NCI-H2029 (cell line): ENCODE results near the gene FASTKD3.

Source experiments
- DNase-seq: peaks from one replicate; lab custom pipeline; 2025; lab: John Stamatoyannopoulos, UW

FASTKD3 gene

DNA sequence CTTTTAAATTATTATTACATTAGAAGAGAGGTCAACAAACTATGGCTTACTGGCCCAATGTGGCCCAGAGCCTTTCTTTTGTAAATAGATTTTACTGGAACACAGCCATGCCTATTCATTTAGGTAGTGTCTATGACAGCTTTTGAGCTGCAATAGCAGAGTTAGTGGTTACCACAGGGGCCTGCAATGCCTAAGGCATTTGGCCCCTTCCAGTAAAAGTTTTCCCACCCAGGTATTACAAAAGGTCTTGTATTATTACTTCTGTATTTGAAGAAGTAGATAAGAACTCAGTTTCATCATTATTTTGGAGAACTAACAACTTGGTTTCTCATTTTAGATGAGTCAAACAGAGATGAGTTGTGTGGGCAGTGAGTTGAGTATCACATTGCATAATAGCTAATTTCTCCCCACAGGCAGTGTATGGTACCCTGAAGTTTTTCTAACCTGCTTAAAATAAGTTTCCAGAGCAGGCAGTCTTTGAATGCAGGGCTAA is 9.6 kb upstream of the FASTKD3 start:
- DNase-seq = peak; percentile 21

DNA sequence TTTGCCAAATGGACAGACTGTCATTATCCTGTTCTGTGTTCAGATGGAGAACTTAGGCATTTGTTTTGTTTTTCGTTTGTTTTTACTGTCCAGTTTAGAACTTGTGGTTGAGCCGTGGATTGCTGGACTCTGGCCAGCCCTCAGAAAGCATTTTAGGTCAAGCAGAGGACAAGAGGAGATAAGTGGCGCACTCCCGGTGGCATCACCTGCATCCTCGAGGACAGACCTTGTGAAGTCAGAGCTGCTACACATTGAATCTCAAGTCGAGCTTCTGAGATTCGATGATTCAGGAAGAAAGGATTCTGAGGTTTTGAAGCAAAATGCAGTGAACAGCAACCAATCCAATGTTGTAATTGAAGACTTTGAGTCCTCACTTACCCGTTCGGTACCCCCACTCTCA is 9.0 kb upstream of the FASTKD3 start:
- DNase-seq = peak; percentile 68

- no peak for DNase-seq
Observed at GRCh38 chr5:7876867-7877266, 8.0 kb upstream of the FASTKD3 start.

GRCh38 chr5:7875151-7875550 is 6.3 kb upstream of the FASTKD3 start:
- DNase-seq = no peak

GRCh38 chr5:7874639-7875038 is 5.8 kb upstream of the FASTKD3 start:
- no peak for DNase-seq

GRCh38 chr5:7873216-7873615 is 4.4 kb upstream of the FASTKD3 start:
- DNase-seq = no peak

DNA sequence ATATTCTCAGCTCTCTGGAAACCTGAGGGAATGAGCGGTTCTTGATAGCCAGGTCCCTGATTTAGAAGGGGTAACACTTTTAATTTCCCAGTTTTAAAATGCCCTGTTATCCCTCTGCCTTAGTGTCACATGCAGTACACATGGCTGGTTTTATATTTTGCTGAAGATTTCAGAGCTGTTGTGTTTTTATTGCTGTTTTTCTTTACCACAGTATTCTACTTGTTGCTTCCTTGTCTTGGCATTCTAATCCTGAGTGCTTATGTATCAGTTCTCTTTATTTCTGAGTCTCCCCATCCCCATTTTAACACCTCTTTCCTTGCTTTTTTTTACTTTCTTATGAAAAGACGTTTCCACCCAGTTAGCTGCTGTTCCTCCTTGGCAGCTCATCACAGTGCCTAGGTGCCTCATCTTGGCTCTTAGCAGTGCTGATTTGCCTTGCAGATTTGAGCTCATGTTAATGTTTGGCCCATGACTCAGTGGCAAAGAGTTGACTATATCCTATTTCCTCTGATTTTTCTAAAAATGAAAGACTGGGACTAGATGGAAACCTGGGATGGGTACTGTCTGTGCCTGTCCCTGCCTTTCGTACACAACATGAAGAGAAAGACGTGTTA is 3.8 kb upstream of the FASTKD3 start:
- no peak for DNase-seq

DNA sequence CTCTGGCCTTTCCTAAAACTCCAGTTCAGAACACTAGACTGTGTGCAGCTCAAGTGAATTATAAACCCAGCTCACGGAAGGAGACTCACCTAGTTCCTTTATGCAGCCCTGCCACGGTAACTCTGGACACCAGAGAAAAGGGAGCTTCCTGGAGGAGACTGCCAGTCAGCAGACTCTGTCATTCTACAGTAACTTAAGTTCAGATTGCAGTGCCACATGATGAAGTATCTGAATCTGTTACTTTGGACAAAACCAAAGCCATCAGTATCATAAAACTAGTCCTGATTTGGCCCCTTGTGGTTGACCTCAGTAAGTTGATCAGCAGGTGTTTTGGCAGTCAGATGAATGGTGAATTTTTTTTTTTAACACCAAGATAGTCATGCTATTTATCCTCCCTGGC is 2.8 kb upstream of the FASTKD3 start:
- DNase-seq = no peak

GRCh38 chr5:7869474-7870136 is 774 bp upstream of the FASTKD3 start:
- DNase-seq = no peak

DNA sequence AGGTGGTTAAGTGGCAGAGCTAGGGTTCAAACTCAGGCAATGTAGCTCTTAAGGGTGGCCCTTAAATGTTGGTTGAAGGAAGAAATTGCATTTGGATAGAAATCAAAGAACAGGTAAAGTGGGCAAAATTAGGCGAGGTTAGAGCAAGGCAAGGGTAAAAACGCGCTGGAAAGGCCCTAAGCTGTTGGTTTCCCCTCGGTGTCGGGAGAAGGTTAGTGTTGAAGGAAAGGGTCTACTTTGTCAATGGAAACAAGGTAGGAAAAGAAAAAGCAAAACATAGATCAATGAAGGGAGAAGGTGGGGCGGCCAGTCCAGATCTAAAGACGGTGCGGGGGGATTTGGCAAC is 431 bp downstream of the FASTKD3 start:
- no peak for DNase-seq

- no peak for DNase-seq
Observed at GRCh38 chr5:7867260-7867659, 1.6 kb downstream of the FASTKD3 start.

- no peak for DNase-seq
Observed at GRCh38 chr5:7866196-7866595, 2.6 kb downstream of the FASTKD3 start.

GRCh38 chr5:7857926-7858632 is 10.8 kb downstream of the FASTKD3 start:
- no peak for DNase-seq

DNA sequence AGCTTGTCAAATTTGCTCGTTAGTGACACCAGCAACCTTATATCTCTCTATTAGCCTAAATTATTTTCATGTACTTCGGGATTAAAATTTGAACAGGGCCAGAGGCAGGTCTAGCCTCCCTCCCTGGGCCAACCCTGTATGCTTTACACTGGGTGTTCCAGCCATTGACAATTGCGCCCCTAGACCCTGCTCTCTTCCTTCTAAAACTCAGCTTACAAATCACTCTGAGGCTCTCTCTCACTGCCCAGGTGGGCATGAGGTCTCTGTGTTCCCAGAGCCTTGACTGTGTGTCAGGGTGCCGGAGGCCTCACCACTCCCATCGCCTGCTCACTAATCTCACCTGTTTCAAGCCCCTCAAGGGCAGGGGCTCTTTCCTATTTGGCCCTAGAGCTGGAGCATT is 11.5 kb downstream of the FASTKD3 start:
- DNase-seq = no peak

GRCh38 chr5:7856855-7857254 is 12.0 kb downstream of the FASTKD3 start:
- peak; percentile 16 for DNase-seq

DNA sequence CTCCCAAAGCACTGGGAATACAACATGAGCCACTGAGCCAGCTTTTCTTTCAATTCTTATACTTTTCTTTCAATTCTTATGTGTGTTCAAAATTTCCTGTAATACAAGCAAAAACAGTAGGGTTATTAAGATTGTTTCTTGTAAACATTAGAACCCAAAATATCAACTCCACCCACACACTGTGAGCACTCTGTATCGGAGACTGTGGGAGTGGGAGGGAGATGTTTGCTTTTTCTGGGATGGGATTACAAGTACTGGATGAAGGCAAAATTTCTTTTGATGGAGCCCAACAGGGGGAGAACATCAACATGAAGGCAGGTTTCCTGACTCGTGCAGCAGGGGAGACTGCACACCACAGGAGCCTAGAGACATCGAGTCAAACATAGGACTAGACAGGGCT is 13.2 kb downstream of the FASTKD3 start:
- DNase-seq = no peak

DNA sequence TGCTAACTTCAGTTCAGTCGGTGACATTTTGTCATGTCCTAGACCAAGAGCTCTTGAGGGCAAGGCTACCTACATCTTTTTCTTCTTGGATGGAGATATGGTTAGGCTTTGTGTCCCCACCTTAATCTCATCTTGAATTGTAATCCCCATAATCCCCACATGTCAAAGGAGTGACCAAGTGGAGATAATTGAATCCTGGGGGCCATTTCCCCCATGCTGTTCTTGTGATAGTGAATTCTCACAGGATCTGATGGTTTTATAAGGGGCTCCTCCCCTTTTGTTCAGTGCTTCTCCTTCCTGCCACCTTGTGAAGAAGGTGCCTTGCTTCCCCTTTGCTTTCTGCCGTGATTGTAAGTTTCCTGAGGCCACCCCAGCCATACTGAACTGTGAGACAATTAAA is 15.8 kb downstream of the FASTKD3 start:
- DNase-seq = no peak

GRCh38 chr5:7852542-7852941 is 16.3 kb downstream of the FASTKD3 start:
- DNase-seq = no peak

GRCh38 chr5:7851617-7852289 is 17.1 kb downstream of the FASTKD3 start:
- no peak for DNase-seq

GRCh38 chr5:7851240-7851592 is 17.6 kb downstream of the FASTKD3 start:
- no peak for DNase-seq

- DNase-seq = peak; percentile 29
Observed at GRCh38 chr5:7850395-7851239, 18.2 kb downstream of the FASTKD3 start, which contains the start of gene CFAP90. Gene CFAP90, minus strand, starts transcription at chr5:7851133. Its CDS starts 112 bp downstream, at chr5:7851021.
